Ovary (tissue), 9 donors: ENCODE results near the gene CDH23. TPM values are rescaled to one million over a fixed set of nuclear protein-coding genes. Genes with fewer than 3 reads are reported as not detected.

Source experiments
- DNase-seq, 5 donors: peaks; one replicate each; pipeline ENCODE4 v3.0.0-alpha.2; 2019 to 2020
- H3K27ac ChIP-seq, 2 donors: fragments of 200-600 bp; one replicate each; pipeline versions ENCODE4 v1.5.1 to v1.8.0; 2019 to 2022
- H3K27me3 ChIP-seq: fragments of 200-600 bp; one replicate; pipeline ENCODE4 v1.8.0; 2022
- H3K36me3 ChIP-seq: fragments of 200-600 bp; sonication (generic); one replicate; pipeline ENCODE4 v1.5.1; 2019
- H3K4me1 ChIP-seq: one replicate; pipeline ENCODE4 v1.8.1; 2013; ENCODE audit warnings: mild to moderate bottlenecking, moderate library complexity; ENCODE audit not compliant: insufficient read depth
- H3K4me3 ChIP-seq: fragments of 200-600 bp; sonication (generic); one replicate; pipeline ENCODE4 v1.5.1; 2017
- H3K9me3 ChIP-seq, 2 donors: fragments of 200-600 bp in 1 of 2; sonication (generic) in 1 of 2; one replicate each; pipeline versions ENCODE4 v1.5.1 to v1.8.1; 2013 to 2019; ENCODE audit warnings: mild to moderate bottlenecking in 1 of 2, moderate library complexity in 1 of 2
- CTCF ChIP-seq, 3 donors: fragments of 450-650 bp in 2 of 3; fragments of 200-600 bp in 1 of 3; IDR thresholded peaks; one replicate each; pipeline versions ENCODE4 v1.5.1 to v1.8.0; 2016 to 2022; ENCODE audit warnings: antibody characterized with exemption in 3 of 3, mild to moderate bottlenecking in 1 of 3
- EP300 ChIP-seq: sonication (generic); formaldehyde crosslinking; IDR thresholded peaks from one replicate; pipeline ENCODE4 v1.6.1; 2017; ENCODE audit warnings: antibody characterized with exemption
- POLR2A ChIP-seq: fragments of 450-650 bp; IDR thresholded peaks from one replicate; pipeline ENCODE4 v1.6.1; 2017; ENCODE audit warnings: antibody characterized with exemption, mild to moderate bottlenecking, moderate library complexity
- WGBS, 3 donors: extraction: QIAGEN DNeasy Blood & Tissue Kit in 1 of 3; methylation state at CpG; one replicate each; pipeline versions ENCODE4 v1.1.5 to v1.1.7; 2013 to 2017; 5-methylcytosine and 5-hydroxymethylcytosine counted together
- intact Hi-C, 4 donors: fragments of 100-400 bp; cut with DNase I; formaldehyde crosslinking; loops; one replicate each; pipeline versions ENCODE4 v1.11.0 to v1.15.1; 2022 to 2023
- polyA plus RNA-seq, 2 donors: library from polyadenylated mRNA; stranded (reverse); fragments of 200-250 nt in 1 of 2; fragments of 350-450 nt in 1 of 2; fragmentation: Illumina TruSeq in 1 of 2; extraction: RNeasy Lipid Tissue Mini Kit (QIAGEN cat#74804) in 1 of 2; gene quantifications; one replicate each; pipeline ENCODE4 v1.2.3, GENCODE V29; 2013 to 2014
- total RNA-seq, 7 donors: library from RNA; depleted of rRNA in 2 of 7; stranded (reverse); fragments of >200 nt in 2 of 7; fragmentation: NEBNext Ultra II Directional in 3 of 7; extraction: Animal tissue kit (Norgen Biotek cat#: 25700) in 3 of 7; gene quantifications; one replicate each; pipeline versions ENCODE4 v1.1.0 to v1.2.4, GENCODE V29; 2016 to 2023
- donor health status: DM: no; HTN: no; CAD: no; lungs with moderate emphysema.
- donor health status: DM: no; HTN: no; CAD: no.
- donor health status: Bipolar disorder and iron deficiency.
- donor health status: DM: yes; HTN: yes; CAD: no.
- donor health status: DM: no; HTN: no; CAD: no.
- donor health status: DM: yes; HTN: yes; CAD: no.

Gene CDH23
- total and polyA plus RNA-seq, 9 donors, result 7.5 to 108 (median 39.1) TPM

GRCh38 chr10:71719042-71719441 is 322.3 kb downstream of the CDH23 start:
- TF ChIP-seq CTCF (IDR thresholded peaks at IDR 0.05) (no peak), POLR2A (no peak), EP300 (no peak)
- Histone ChIP-seq H3K36me3 (no peaks in the 10 kb centered on the region), H3K4me3 (no peak overlapping the region), H3K9me3 (no peaks in the 10 kb centered on the region), H3K27ac (peak overlapping the region; percentile 55 to 83), H3K4me1 (peaks cover 51% of the 10 kb centered on the region), H3K27me3 (no peaks in the 10 kb centered on the region)
- WGBS, 3 donors, result 19 to 33% (median 32%) methylated on average over 7 of the region's 7 CpGs
- peak; percentile 74 to 87 (median 80) for DNase-seq
- intact Hi-C loops, result no loop called here

DNA sequence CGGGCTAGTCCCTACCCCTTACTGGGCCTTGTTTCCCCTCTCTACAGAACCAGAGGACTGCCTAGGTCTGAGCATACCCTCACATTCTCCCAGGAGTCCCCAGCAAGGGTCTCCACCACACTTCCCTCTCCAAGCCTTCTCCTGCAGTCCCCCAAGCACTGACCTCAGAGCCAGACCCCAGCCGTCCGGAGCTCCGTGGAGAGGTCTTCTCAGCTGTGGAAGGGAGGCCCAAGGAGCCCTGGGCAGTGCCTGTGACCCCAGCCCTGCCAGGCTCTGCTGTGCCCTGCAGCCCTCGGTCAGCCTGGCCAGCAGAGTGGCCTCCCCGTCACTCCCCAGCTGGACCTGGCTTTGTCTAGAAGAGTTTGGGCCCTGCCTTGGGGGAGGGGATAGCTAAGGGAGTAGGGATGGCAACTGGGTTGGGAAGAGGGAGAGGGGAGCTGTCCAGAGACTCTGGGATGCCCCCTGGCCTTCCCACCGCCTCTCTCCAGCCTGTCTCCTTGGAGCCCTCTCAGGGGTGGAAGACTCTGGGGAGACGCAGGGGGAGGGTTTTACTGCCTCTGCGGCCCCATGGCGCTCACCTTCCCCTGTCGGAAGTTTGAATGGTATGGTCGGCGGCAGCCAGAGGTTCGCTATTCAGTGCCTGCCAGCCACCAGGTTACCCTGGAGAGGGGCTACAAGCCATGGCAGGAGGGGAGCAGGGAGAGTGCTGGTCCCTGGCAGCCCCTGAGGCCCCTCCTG is 322.9 kb downstream of the CDH23 start, which contains the start of gene C10orf105:
Gene C10orf105, minus strand, starts transcription at position 315 of the 738 bp plus-strand sequence. CDS start 3,441 bp downstream, outside the sequence.
- no peak for DNase-seq
- Histone ChIP-seq H3K4me3 (no peak within 1 kb of the TSS), H3K4me1 (peaks cover 45% of the 10 kb centered on the region), H3K27me3 (no peaks in the 10 kb centered on the region), H3K27ac (peak within 1 kb of the TSS; percentile 55 to 83), H3K36me3 (no peaks in the 10 kb centered on the region), H3K9me3 (no peaks in the 10 kb centered on the region)
- WGBS, 3 donors, result 83 to 89% (median 88%) methylated on average over 14 of the region's 14 CpGs
- no peak for TF ChIP-seq POLR2A
- no peak for TF ChIP-seq CTCF (IDR thresholded peaks at IDR 0.05)
- no peak for TF ChIP-seq EP300
- intact Hi-C loops, result no loop called here

DNA sequence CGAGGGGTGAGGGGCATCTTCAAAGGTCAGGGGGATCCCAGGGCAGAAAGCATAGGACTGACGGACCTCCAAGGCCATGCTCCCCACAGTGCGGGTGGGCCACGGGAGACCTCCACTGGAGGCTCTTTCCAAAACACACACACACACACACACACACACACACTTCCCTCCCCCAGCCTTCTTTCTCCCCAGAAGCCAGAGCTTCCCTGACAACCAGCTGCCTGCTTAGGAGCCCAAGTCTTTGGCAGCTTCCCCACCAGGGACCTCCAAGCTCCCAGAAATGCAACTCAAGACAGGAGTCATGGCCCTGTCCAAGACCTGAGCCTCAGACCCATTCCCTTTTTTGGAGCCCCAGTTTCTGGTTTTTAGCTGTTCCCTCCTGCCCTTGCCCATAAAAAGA is 323.6 kb downstream of the CDH23 start:
- peak in 1 of 5 donors; percentile 51 for DNase-seq
- intact Hi-C loops, result no loop called here
- H3K9me3 ChIP-seq, result no peaks in the 10 kb centered on the region
- no peaks in the 10 kb centered on the region for H3K27me3 ChIP-seq
- H3K36me3 ChIP-seq, result no peaks in the 10 kb centered on the region
- no peak overlapping the region for H3K4me3 ChIP-seq
- 35 to 51% (median 48%) methylated on average over 4 of the region's 4 CpGs for WGBS, 3 donors
- H3K4me1 ChIP-seq, result peaks cover 39% of the 10 kb centered on the region
- TF ChIP-seq POLR2A (no peak), EP300 (no peak), CTCF (IDR thresholded peaks at IDR 0.05) (no peak)
- H3K27ac ChIP-seq, result peak overlapping the region in 1 of 2 donors; percentile 83

GRCh38 chr10:71721313-71721712 is 324.6 kb downstream of the CDH23 start:
- Histone ChIP-seq H3K27ac (no peak overlapping the region), H3K36me3 (no peaks in the 10 kb centered on the region), H3K4me1 (peaks cover 32% of the 10 kb centered on the region), H3K4me3 (no peak overlapping the region), H3K27me3 (no peaks in the 10 kb centered on the region), H3K9me3 (no peaks in the 10 kb centered on the region)
- DNase-seq, result no peak
- intact Hi-C loops, result no loop called here
- WGBS, 3 donors, result 96 to 98% (median 97%) methylated on average over 6 of the region's 6 CpGs
- TF ChIP-seq EP300, result no peak
- no peak for TF ChIP-seq CTCF (IDR thresholded peaks at IDR 0.05)
- TF ChIP-seq POLR2A, result no peak
